AG09309 (cell line): Measurements from ENCODE around the gene RECK.
A peak's percentile ranks its signal among the peaks of the same experiment; 100 is the strongest.

Experiments used
- DNase-seq: peaks from one replicate; pipeline ENCODE4 v3.0.0-alpha.2; 2010; ENCODE audit warnings: low read depth
- H3K4me3 ChIP-seq: 2 replicates; pipeline ENCODE4 v1.5.1; 2011; ENCODE audit warnings: mild to moderate bottlenecking, low read depth, low read length, moderate library complexity; ENCODE audit not compliant: control insufficient read depth
- TF ChIP-seq, protein P1 (sequence below): IDR thresholded peaks from 2 replicates; pipeline ENCODE4 v1.5.1; 2011; ENCODE audit warnings: mild to moderate bottlenecking, low read depth, low read length, inconsistent platforms; ENCODE audit not compliant: insufficient read depth, control insufficient read depth; ENCODE audit errors: missing control alignments

RECK gene

DNA sequence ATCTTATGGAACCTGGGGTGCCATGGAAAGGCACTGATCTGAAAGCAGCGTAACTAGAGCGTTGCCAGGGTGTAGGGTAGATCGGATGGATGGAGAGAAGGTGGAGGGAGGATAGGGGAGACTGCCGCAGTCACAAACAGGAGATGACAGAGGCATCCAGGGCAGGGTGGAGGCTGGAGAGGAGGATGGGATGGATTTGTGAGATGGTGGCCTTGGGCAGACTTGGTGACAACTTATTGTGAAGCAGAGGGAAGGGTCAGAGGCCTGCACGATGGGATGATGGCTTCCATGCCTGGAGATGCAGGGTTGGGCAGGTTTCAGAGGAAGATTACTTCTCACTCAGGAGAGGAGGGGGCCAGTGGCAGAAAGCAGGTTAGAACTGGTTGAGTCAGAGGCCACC lies 102.2 kb downstream of the RECK start:
- no peak for DNase-seq
- H3K4me3 ChIP-seq: no peak overlapping the region
- TF ChIP-seq, protein P1, sequence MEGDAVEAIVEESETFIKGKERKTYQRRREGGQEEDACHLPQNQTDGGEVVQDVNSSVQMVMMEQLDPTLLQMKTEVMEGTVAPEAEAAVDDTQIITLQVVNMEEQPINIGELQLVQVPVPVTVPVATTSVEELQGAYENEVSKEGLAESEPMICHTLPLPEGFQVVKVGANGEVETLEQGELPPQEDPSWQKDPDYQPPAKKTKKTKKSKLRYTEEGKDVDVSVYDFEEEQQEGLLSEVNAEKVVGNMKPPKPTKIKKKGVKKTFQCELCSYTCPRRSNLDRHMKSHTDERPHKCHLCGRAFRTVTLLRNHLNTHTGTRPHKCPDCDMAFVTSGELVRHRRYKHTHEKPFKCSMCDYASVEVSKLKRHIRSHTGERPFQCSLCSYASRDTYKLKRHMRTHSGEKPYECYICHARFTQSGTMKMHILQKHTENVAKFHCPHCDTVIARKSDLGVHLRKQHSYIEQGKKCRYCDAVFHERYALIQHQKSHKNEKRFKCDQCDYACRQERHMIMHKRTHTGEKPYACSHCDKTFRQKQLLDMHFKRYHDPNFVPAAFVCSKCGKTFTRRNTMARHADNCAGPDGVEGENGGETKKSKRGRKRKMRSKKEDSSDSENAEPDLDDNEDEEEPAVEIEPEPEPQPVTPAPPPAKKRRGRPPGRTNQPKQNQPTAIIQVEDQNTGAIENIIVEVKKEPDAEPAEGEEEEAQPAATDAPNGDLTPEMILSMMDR: no peak

DNA sequence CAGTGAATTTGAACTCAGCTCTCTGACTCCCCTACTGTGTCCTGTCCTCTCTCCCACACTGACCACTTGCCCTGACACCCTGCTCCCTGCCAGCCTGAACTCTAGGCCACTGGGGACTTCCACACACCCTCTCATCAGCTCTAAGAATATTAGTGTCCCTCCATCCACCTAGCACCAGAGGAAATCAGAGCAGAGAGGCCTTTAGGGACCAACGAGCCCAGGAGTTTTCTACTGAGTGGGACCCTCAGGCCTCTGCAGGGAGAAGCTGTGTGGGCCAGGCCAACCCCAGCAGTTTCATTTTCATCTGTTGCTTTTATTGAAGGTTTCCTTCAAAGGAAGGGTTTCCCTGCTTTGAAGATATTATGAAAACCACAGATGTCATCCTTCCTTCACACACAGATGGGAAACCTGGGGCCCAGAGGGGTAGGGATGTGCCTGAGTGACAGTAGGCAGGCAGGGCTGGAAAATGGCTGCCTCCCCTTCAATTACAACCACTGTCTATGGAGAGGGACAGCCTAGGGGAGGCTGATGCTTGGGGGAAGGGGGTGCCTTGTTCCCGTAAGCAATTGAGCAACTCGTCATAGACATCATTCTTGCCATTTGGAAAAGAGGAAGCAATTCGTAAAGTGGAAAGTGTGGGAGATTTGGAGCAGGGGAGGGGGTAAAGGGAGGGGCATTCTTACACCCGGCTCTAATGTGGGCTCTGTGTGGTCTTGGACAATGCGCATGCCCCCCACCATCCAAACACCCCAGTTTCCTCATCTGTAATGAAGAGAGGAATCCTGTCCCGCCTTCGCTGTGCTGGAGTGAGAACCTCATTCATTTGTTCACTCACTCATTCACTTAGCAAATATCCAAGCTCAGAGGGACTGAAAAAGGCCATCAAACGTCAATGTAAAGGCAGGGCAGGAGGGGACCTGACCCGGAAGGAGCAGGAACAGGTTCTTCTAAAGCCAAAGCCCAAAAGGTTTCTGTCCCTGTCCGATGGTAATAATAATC lies 103.7 kb downstream of the RECK start:
- TF ChIP-seq, protein P1: no peak
- DNase-seq: no peak
- H3K4me3 ChIP-seq: no peak overlapping the region

GRCh38 chr9:36141288-36141687 lies 104.6 kb downstream of the RECK start:
- DNase-seq: no peak
- H3K4me3 ChIP-seq: no peak overlapping the region
- TF ChIP-seq, protein P1: peak; percentile 66

DNA sequence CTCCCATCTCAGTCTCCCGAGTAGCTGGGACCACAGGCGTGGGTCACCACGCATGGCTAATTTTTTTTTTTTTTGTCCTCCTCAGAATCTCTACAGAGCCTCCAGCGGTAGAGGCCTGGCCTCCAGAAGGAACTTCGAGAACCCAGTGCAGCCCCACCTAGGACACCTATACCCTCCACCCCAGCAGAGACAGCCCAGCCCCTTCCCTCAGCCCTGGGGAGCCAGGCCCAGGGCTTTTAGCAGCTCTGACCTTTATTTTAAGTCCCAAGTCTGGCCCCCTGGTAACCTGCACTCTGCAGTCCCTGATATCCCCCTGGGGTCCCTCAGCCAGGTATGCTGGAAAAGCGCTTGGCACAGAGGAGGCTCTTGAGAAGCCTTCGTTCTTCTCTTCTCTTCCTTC lies 105.0 kb downstream of the RECK start:
- TF ChIP-seq, protein P1: no peak
- no peak for DNase-seq
- no peak overlapping the region for H3K4me3 ChIP-seq

DNA sequence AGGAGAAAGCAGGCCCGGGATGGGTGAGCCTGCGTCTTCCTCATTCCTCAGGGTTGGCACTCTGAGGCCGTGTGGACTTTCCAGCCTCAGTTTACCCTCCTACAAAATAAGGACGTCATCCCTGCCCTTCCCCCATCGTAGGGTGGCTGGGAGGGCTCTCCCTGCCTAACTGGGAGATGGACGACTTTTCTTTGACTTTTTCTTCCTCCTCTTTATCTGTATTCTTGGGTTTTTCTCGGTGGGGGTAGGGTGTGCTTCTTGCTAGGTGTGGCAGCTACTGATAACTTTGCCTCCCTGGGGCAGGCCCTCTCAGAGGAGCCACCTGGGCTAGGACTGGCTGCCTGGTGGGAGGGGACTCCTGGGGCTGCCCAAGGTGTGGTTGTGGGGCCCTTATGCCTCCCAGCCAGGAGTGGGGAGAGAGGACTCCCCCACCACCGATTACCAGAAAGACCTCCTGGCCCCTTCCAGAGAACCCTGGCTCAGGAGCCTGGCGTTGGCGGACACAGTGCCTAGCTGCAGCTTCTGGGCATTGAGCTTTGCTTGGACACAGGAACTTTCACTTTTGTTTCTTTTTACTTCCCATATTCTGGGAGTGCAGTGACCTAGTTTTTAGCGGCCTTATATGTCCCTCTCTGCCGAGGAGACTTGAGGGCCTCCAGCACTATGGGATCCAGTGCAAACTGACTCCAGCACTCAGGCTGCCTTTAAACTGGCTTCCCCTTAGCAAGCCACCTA lies 106.0 kb downstream of the RECK start:
- no peak for DNase-seq
- TF ChIP-seq, protein P1: no peak
- H3K4me3 ChIP-seq: no peak overlapping the region

DNA sequence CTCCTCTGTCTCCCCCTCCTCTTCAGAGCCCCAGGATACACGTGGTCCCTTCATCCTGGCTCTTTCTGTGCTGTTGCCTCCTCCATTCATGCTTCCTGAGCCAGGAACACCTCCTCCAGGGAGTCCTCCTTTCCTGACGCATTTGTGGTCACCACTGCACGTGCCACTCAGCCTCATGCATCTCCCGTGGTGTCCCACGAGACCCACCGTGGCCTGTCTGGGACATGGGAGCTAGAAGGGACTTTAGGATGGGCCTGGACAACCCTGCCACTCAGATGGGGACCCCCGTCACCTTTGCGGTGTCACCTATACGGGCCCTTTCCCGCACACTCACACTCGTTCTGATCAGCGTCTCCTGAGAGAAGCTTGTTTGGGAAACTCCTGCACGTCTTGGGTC lies 106.5 kb downstream of the RECK start:
- DNase-seq: no peak
- H3K4me3 ChIP-seq: no peak overlapping the region
- TF ChIP-seq, protein P1: no peak
